DND-41 (cell line): ENCODE measurements around the gene SLC6A7.

Source experiments
- ATAC-seq: fragments of 200-7000 bp; cut with Tn5 transposase; 3 replicates; pipeline ENCODE4 v1.9.1; 2021; ENCODE audit warnings: low read depth; ENCODE audit not compliant: insufficient read depth
- DNase-seq: peaks from one replicate; pipeline ENCODE4 v3.0.0-alpha.2; 2020
- H2AFZ ChIP-seq: 2 replicates; pipeline ENCODE4 v1.6.0; 2012; ENCODE audit warnings: low read depth, low read length
- H3K27ac ChIP-seq: 2 replicates; pipeline ENCODE4 v1.5.1; 2012; ENCODE audit warnings: low read length, inconsistent platforms
- H3K27me3 ChIP-seq: fragments of 200-600 bp; sonication (generic); 2 replicates; pipeline ENCODE4 v1.6.0; 2012; ENCODE audit warnings: low read length, mild to moderate bottlenecking, inconsistent platforms; ENCODE audit not compliant: insufficient read depth, poor library complexity
- H3K36me3 ChIP-seq: 2 replicates; pipeline ENCODE4 v1.5.1; 2012; ENCODE audit warnings: low read length, inconsistent platforms; ENCODE audit not compliant: insufficient read depth
- H3K4me1 ChIP-seq: 2 replicates; pipeline ENCODE4 v1.5.1; 2012; ENCODE audit warnings: mild to moderate bottlenecking, low read length; ENCODE audit not compliant: insufficient read depth
- H3K4me2 ChIP-seq: 2 replicates; pipeline ENCODE4 v1.6.0; 2012; ENCODE audit warnings: mild to moderate bottlenecking, moderate library complexity, low read length, inconsistent platforms; ENCODE audit not compliant: insufficient read depth
- H3K4me3 ChIP-seq, 2 experiments: fragments of 200-600 bp in 1 of 2; shearing (Covaris generic) in 1 of 2; 2 replicates each; pipeline ENCODE4 v1.5.1; 2012 to 2016; ENCODE audit warnings: inconsistent platforms in 2 of 2, low read length in 2 of 2, mild to moderate bottlenecking in 2 of 2, low read depth in 1 of 2, moderate library complexity in 1 of 2
- H3K79me2 ChIP-seq: 2 replicates; pipeline ENCODE4 v1.6.0; 2012; ENCODE audit warnings: low read length, inconsistent platforms; ENCODE audit not compliant: insufficient read depth
- H3K9ac ChIP-seq: 2 replicates; pipeline ENCODE4 v1.6.0; 2012; ENCODE audit warnings: low read depth, mild to moderate bottlenecking, inconsistent platforms, low read length, moderate library complexity
- H3K9me3 ChIP-seq: 2 replicates; pipeline ENCODE4 v1.5.1; 2012; ENCODE audit warnings: low read length, moderate library complexity, mild to moderate bottlenecking, inconsistent platforms; ENCODE audit not compliant: insufficient read depth, severe bottlenecking
- H4K20me1 ChIP-seq: 2 replicates; pipeline ENCODE4 v1.6.0; 2012; ENCODE audit warnings: low read length; ENCODE audit not compliant: insufficient read depth
- EZH2 ChIP-seq: IDR thresholded peaks from 3 replicates; pipeline ENCODE4 v1.6.1; 2012; ENCODE audit warnings: borderline replicate concordance, low read depth, mild to moderate bottlenecking, moderate library complexity, low read length, inconsistent platforms; ENCODE audit not compliant: severe bottlenecking
- TF ChIP-seq, protein P1 (sequence below): IDR thresholded peaks from 2 replicates; pipeline ENCODE4 v1.5.1; 2012; ENCODE audit warnings: borderline replicate concordance, low read length, moderate library complexity, mild to moderate bottlenecking; ENCODE audit not compliant: poor library complexity, severe bottlenecking; ENCODE audit errors: extremely low read depth

SLC6A7 gene

DNA sequence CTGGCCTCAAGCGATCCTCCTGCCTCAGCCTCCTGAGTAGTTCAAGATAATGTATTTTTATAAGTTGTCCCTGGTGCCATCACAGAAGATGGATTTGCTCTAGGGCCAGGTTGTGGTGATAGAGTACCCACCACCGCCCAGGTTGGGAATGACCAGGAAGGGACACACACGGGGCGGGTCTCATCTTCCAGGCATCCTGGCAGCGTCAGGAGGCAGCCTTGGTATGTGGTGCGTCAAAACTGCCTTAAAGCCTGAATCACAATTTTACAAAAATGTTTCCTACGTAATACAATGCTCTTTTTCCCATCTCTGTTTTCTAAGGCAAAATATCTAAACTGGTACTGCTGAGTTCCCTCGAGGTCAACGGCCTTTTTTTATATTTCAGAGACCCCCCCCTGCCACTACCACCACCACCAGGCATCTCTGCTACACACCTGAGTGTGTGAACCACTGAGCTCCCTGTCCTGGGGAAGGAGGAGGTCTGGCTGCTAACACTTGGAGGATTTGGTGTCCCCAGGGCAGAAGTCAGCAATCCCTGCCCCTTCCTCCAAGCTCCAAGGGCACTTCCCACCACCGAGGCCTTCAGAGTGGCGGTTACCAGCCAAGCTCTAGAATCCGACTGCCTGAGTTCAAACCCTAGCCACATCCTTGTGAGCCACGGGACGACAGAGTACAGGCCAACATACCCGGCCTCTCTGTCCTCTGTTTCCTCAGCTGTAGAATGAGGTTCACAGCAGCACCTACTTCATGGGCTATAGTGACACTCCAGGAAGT lies 47.3 kb downstream of the SLC6A7 start:
- TF ChIP-seq, protein P1, sequence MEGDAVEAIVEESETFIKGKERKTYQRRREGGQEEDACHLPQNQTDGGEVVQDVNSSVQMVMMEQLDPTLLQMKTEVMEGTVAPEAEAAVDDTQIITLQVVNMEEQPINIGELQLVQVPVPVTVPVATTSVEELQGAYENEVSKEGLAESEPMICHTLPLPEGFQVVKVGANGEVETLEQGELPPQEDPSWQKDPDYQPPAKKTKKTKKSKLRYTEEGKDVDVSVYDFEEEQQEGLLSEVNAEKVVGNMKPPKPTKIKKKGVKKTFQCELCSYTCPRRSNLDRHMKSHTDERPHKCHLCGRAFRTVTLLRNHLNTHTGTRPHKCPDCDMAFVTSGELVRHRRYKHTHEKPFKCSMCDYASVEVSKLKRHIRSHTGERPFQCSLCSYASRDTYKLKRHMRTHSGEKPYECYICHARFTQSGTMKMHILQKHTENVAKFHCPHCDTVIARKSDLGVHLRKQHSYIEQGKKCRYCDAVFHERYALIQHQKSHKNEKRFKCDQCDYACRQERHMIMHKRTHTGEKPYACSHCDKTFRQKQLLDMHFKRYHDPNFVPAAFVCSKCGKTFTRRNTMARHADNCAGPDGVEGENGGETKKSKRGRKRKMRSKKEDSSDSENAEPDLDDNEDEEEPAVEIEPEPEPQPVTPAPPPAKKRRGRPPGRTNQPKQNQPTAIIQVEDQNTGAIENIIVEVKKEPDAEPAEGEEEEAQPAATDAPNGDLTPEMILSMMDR = no peak
- no peak for TF ChIP-seq EZH2
- Histone ChIP-seq H3K79me2 (no peaks in the 10 kb centered on the region), H3K27ac (no peak overlapping the region), H3K36me3 (no peaks in the 10 kb centered on the region), H2AFZ (no peak overlapping the region), H3K27me3 (peaks cover 5% of the 10 kb centered on the region), H3K9me3 (no peaks in the 10 kb centered on the region), H3K9ac (no peak overlapping the region), H3K4me2 (no peak overlapping the region), H3K4me3 (no peak overlapping the region), H4K20me1 (peaks cover 4% of the 10 kb centered on the region), H3K4me1 (no peaks in the 10 kb centered on the region)
- no peak for DNase-seq
- ATAC-seq = no peak

DNA sequence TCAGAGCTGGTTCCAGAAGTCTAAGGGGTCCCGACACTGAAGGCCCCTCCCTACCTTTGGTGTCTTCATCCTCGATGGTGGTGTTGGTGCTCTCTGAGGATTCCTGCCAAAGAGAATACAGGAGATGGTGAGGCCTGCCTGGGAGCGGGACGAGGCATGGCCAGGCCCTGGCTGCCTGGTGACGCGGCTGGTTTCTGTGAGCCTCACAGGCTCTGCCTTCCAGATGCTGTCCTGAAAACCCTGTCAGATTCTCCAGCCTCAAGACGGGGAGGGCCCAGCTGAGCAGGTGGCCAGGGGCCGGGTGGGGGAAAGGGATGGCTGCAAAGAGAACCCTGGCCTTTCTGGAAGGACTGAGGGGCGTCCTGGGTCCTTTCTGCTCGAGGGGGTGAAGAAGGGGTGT lies 48.8 kb downstream of the SLC6A7 start:
- no peak for TF ChIP-seq EZH2
- TF ChIP-seq, protein P1 = no peak
- H3K9ac ChIP-seq = no peak overlapping the region
- no peaks in the 10 kb centered on the region for H3K4me1 ChIP-seq
- H3K9me3 ChIP-seq = no peaks in the 10 kb centered on the region
- no peak overlapping the region for H3K27ac ChIP-seq
- no peak overlapping the region for H3K4me2 ChIP-seq
- DNase-seq (no peak), ATAC-seq (no peak)
- H2AFZ ChIP-seq = no peak overlapping the region
- no peak overlapping the region for H3K4me3 ChIP-seq
- no peaks in the 10 kb centered on the region for H3K79me2 ChIP-seq
- H4K20me1 ChIP-seq = peaks cover 4% of the 10 kb centered on the region
- no peaks in the 10 kb centered on the region for H3K36me3 ChIP-seq
- peaks cover 14% of the 10 kb centered on the region for H3K27me3 ChIP-seq

DNA sequence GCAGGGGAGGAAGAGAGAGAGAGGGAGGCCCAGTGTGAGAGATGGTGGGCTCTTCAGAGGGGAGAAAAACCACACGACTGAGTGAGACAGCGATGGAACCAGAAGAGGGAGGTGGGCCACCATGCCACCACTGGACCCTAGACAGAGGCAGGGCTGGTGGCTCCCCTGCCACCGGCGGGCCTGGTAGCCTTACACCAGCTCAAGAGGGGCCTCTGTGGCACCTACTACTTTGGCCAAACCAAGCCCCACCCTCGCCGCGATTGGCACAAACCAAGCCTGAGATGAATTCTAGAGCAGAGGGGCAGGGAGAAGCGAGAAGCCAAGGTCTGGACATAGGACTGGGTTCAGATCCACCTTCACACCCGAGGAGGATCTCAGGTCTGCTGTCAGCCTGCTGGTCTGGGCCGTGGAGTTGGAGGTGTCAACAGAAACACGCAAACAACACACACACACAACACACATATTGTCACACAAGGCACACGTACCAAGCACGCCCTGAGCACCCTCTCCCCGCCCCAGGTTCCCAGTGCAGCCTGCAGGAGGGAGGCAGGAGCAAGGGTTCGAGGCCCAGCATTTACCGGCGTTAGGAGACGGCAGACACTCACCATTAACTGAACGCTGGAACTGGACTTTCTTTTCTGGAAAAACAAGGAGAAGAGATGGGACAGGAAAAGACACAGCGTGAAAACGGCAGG lies 49.4 kb downstream of the SLC6A7 start:
- H3K36me3 ChIP-seq = no peaks in the 10 kb centered on the region
- H3K27me3 ChIP-seq = peaks cover 14% of the 10 kb centered on the region
- H4K20me1 ChIP-seq = peaks cover 4% of the 10 kb centered on the region; the same call in 1 of the 2 replicates
- no peak overlapping the region for H3K4me3 ChIP-seq
- no peak overlapping the region for H3K27ac ChIP-seq
- no peak for TF ChIP-seq EZH2
- TF ChIP-seq, protein P1 = no peak
- H3K4me1 ChIP-seq = no peaks in the 10 kb centered on the region
- no peak overlapping the region for H3K9ac ChIP-seq
- no peak for DNase-seq
- H2AFZ ChIP-seq = no peak overlapping the region
- ATAC-seq = no peak
- H3K79me2 ChIP-seq = no peaks in the 10 kb centered on the region
- no peaks in the 10 kb centered on the region for H3K9me3 ChIP-seq
- no peak overlapping the region for H3K4me2 ChIP-seq
